HepG2 (cell line): ENCODE measurements around the gene KRT36. TPM values are rescaled to one million over a fixed set of nuclear protein-coding genes. Genes with fewer than 3 reads are reported as not detected.

ENCODE experiments used
- DMAP1 ChIP-seq: IDR thresholded peaks from 2 replicates; pipeline ENCODE4 v1.6.1; 2016
- GABPB1 ChIP-seq: IDR thresholded peaks from 2 replicates; pipeline ENCODE4 v1.6.1; 2016; ENCODE audit warnings: mild to moderate bottlenecking, missing genetic modification reagents, moderate library complexity, missing compliant biosample characterization
- NFYC ChIP-seq: IDR thresholded peaks from 2 replicates; pipeline ENCODE4 v1.6.1; 2016; ENCODE audit warnings: missing genetic modification reagents, missing compliant biosample characterization
- PHB2 ChIP-seq: fragments of 450-650 bp; IDR thresholded peaks from 2 replicates; pipeline ENCODE4 v1.6.1; 2018; ENCODE audit not compliant: partially characterized antibody
- POLR2A ChIP-seq, 2 experiments: IDR thresholded peaks; 2 replicates each; pipeline ENCODE4 v1.6.1; 2011; ENCODE audit warnings: low read depth in 2 of 2, low read length in 2 of 2, mild to moderate bottlenecking in 1 of 2, moderate library complexity in 1 of 2; ENCODE audit not compliant: insufficient read depth in 1 of 2
- SOX5 ChIP-seq: IDR thresholded peaks from 2 replicates; pipeline ENCODE4 v1.6.1; 2016; ENCODE audit warnings: borderline replicate concordance
- TEAD3 ChIP-seq: optimal IDR thresholded peaks from 2 replicates; pipeline ENCODE3; 2016; ENCODE audit warnings: borderline replicate concordance
- TOE1 ChIP-seq: sonication (generic); formaldehyde crosslinking; IDR thresholded peaks from 2 replicates; pipeline ENCODE4 v1.4.0; 2020; ENCODE audit warnings: mild to moderate bottlenecking, missing genetic modification reagents
- ZEB1 ChIP-seq: IDR thresholded peaks from 2 replicates; pipeline ENCODE4 v1.6.1; 2012; ENCODE audit warnings: mild to moderate bottlenecking, low read depth, inconsistent platforms; ENCODE audit not compliant: insufficient replicate concordance
- ZMYM3 ChIP-seq: sonication (generic); formaldehyde crosslinking; IDR thresholded peaks from 2 replicates; pipeline ENCODE4 v1.5.1; 2020; ENCODE audit warnings: mild to moderate bottlenecking, missing genetic modification reagents
- polyA plus RNA-seq, 8 experiments: library from polyadenylated mRNA; depleted of rRNA in 3 of 8; stranded (reverse) in 7 of 8; unstranded in 1 of 8; fragments of >200 nt; fragmentation: Illumina TruSeq in 4 of 8; extraction: Trizol in 4 of 8; gene quantifications; 2 replicates each; pipeline versions ENCODE4 v1.2.1 to v1.2.3, GENCODE V29; 2011 to 2016; ENCODE audit warnings: low read depth in 4 of 8, missing spikeins in 1 of 8, mixed read lengths in 1 of 8; ENCODE audit not compliant: insufficient read depth in 1 of 8
- total RNA-seq, 5 experiments: library from RNA; depleted of rRNA; stranded (reverse); fragments of >200 nt; fragmentation: Illumina TruSeq; extraction: Trizol; gene quantifications; 2 replicates each; pipeline ENCODE4 v1.2.3, GENCODE V29; 2016; ENCODE audit warnings: low read depth in 1 of 5
- TF ChIP-seq, protein P1 (sequence below): sonication (generic); formaldehyde crosslinking; IDR thresholded peaks from 2 replicates; pipeline ENCODE4 v1.5.1; 2020; ENCODE audit warnings: mild to moderate bottlenecking, missing genetic modification reagents, moderate library complexity
- TF ChIP-seq, protein P2 (sequence below): IDR thresholded peaks from 2 replicates; pipeline ENCODE4 v1.6.1; 2016

KRT36 gene
- total and polyA plus RNA-seq, 2 of the 13 experiments (the other 11 are each of a cell fraction or from before 2014, with no cell fraction given), result not detected

DNA sequence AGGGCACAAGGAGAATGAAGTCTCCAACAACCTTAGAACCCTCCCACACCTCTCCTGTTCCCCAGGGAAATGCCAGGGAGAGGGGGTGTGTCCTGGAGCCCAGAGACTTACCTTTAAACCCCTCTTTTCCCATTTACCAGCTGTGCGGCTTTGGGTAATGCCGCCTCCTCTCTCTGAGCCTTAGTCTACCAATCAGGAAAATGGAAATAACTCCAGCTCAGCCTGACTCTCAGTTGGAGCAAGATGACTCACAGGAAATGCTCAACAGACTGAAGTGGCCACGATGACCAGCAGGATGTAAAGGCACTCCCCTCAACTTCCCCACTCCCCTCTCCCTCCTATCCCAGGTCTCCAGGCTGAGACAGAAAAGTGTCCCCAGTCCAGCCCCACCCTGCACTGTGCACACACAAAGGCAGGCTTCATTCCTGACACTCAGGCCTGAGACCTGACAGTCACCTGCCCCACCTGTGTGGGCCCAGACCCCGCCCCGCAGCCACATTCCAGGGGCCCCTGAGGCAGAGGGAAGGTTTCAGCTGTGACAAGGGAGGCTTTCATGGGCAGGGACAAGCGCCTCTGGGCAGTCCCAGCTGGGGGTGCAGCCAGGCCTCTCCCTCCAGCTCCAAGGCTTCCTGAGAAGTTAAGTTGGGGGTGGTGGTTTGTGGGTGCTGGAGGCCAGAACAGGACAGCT is 32.0 kb upstream of the KRT36 start (continued):
- TF ChIP-seq, protein P1, sequence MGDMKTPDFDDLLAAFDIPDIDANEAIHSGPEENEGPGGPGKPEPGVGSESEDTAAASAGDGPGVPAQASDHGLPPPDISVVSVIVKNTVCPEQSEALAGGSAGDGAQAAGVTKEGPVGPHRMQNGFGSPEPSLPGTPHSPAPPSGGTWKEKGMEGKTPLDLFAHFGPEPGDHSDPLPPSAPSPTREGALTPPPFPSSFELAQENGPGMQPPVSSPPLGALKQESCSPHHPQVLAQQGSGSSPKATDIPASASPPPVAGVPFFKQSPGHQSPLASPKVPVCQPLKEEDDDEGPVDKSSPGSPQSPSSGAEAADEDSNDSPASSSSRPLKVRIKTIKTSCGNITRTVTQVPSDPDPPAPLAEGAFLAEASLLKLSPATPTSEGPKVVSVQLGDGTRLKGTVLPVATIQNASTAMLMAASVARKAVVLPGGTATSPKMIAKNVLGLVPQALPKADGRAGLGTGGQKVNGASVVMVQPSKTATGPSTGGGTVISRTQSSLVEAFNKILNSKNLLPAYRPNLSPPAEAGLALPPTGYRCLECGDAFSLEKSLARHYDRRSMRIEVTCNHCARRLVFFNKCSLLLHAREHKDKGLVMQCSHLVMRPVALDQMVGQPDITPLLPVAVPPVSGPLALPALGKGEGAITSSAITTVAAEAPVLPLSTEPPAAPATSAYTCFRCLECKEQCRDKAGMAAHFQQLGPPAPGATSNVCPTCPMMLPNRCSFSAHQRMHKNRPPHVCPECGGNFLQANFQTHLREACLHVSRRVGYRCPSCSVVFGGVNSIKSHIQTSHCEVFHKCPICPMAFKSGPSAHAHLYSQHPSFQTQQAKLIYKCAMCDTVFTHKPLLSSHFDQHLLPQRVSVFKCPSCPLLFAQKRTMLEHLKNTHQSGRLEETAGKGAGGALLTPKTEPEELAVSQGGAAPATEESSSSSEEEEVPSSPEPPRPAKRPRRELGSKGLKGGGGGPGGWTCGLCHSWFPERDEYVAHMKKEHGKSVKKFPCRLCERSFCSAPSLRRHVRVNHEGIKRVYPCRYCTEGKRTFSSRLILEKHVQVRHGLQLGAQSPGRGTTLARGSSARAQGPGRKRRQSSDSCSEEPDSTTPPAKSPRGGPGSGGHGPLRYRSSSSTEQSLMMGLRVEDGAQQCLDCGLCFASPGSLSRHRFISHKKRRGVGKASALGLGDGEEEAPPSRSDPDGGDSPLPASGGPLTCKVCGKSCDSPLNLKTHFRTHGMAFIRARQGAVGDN (CRISPR knock-in tag), result peak; percentile 52
- TF ChIP-seq SOX5 (CRISPR knock-in tag) (0 out of 2 replicates have a peak, but pooled peaks have one; percentile 4), DMAP1 (CRISPR knock-in tag) (0 out of 2 replicates have a peak, but pooled peaks have one; percentile 35), GABPB1 (0 out of 2 replicates have a peak, but pooled peaks have one; percentile 18), POLR2A (IDR thresholded peaks at IDR 0.05; ENCODE audit: insufficient read depth in 1 of 2, low read depth in 2 of 2, low read length in 2 of 2) (no peak), ZMYM3 (peak; percentile 74), PHB2 (no peak), NFYC (CRISPR knock-in tag) (0 out of 2 replicates have a peak, but pooled peaks have one; percentile 25), TEAD3 (peak; percentile 94), TOE1 (no peak), ZEB1 (peak; percentile 98)
- TF ChIP-seq, protein P2, sequence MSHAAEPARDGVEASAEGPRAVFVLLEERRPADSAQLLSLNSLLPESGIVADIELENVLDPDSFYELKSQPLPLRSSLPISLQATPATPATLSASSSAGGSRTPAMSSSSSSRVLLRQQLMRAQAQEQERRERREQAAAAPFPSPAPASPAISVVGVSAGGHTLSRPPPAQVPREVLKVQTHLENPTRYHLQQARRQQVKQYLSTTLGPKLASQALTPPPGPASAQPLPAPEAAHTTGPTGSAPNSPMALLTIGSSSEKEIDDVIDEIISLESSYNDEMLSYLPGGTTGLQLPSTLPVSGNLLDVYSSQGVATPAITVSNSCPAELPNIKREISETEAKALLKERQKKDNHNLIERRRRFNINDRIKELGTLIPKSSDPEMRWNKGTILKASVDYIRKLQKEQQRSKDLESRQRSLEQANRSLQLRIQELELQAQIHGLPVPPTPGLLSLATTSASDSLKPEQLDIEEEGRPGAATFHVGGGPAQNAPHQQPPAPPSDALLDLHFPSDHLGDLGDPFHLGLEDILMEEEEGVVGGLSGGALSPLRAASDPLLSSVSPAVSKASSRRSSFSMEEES, result peak; percentile 42; the same call in 1 of the 2 replicates
